RKO (cell line): ENCODE results near the gene CCL5.

Experiments used
- DNase-seq: peaks from one replicate; pipeline ENCODE4 v3.0.0-alpha.2; 2016; ENCODE audit warnings: low spot score

The CCL5 gene

DNA sequence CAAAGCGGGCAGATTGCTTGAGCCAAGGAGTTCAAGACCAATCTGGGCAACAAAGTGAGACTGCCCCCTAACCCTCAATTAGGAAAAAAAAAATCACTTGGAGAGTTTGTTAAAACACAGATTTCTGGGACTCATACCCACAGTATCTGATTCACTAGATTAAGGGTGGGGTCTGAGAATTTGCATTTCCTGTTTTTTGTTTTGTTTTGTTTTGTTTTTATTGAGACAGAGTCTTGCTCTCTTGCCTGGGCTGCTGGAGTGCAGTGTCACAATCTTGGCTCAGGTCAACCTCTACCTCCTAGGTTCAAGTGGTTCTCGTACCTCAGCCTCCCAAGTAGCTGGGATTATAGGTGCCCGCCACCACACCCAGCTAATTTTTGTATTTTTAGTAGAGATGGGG is 12.6 kb downstream of the CCL5 start:
- no peak for DNase-seq

DNA sequence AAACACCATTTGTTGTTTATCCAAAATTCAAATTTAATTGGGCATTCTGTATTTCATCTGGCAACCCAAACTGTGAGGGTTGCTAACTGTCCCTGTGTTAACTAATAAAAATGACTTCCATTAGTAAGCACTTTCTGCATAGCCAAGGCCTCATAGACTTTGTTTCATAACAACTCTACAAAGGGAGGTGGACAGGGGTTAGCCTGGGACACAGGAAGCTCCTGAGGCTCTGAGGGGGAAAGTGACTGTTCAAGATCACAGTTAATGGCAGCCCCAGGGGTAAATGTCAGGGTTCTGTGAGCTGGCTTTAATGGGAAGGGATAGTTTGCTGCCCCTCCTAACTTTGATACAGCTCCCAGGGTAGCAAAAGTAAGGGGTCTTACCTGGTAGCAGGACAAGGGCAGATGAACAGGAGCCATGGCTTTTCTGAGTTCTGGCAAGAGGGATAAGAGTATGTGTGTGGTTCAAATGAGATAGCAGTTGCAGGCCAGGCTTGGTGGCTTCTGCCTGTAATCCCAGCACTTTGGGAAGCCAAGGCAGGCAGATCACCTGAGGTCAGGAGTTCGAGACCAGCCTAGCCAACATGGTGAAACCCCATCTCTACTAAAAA is 13.7 kb downstream of the CCL5 start:
- DNase-seq, result no peak

DNA sequence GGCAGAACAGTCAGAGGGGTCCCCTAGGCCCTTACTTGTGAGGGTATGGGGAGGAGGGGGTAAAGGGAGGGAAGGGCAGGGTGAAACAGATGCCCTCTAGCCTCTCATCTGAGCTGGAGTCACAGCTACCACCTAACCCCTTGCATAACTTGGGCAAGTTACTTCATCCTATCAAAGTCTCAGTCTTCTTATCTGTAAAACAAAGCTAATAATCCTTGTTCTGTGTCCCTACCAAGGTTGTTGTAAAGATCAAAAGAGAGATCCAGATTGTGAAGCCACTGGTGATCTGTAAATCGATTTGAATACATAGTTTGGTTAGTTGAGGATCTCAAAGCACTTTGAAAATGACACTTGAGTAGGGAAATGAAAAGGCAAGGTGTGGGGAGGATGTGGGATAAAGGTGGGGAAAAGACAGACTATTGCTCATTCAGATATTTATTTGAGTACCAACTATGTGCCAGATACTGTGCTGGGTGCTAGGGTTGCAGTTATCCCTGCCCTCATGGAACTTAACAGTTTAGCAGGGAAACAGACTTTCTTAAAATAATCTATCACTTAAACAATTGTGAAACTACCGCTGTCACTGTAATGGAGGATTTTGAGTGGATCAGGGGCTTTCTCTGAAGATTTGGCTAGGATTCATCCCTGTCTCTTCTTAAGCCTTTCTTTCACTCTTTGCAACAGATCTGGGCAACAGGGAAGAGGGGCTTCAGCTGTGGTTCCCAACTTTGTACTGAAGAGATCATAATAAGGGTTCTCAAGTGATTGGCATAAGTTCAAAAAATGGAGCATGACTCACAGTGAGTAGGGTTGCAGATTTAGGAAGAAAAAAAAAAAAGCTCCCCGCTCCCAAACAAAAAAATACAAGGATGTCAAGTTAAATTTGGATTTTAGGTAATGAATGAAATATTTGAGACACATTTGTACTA is 14.5 kb downstream of the CCL5 start:
- peak; percentile 46 for DNase-seq

DNA sequence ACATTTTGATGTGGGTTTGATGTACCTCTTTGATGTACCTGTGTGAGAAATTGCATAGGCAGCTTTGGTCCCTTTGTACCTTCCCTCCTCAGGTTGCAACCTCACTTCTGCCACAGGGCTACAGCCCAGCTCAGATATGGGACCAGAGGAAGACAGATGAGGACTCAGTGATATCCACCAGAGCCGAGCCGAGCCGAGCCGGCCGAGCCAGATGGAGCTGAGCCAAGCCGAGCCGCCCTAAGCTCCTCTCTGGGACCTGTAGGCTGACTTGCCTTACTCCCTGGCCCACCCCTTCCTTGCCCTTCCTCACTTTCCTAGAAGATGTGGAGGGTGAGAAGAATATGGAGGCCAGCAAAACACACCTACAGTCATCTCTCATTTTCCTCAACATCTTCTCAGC is 15.3 kb downstream of the CCL5 start:
- DNase-seq, result no peak

DNA sequence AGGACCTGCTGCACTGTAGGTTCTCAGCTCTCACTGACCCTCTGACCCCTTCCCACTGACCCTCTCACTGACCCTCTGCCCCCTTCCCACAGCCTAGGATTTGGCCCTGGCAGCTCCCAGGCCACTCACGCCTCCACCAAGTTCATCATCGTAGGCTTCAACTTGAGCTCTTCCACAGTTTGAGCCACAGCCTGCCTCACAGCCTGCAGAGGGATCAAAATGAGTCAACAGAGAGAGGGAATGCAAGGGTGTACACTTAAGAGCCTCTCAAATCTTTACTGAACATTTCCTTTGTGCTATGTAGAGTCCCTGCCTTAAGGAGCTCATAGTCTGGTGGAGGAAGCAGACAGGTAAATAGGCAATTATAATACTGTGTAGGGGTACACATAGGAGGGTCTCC is 23.6 kb downstream of the CCL5 start:
- no peak for DNase-seq

DNA sequence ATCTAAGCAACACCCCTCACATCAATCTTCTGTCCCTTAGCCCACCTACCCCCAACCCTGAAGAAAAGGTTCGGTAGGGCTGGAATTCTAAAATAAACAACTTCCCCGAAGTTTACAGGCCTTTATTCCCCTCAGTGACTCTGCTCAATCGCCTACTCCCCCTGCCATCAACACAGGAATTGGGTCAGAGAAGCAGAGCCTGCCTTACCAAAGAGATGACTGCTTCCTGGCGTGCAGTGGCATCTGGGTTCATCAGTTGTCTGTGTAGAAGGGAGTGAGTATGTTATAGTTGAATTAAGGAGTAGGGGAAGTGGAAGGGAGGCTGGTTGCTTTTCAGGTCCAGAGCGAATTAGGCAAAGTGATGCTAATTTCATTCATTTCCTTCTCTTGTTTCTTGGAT is 24.2 kb downstream of the CCL5 start:
- no peak for DNase-seq

DNA sequence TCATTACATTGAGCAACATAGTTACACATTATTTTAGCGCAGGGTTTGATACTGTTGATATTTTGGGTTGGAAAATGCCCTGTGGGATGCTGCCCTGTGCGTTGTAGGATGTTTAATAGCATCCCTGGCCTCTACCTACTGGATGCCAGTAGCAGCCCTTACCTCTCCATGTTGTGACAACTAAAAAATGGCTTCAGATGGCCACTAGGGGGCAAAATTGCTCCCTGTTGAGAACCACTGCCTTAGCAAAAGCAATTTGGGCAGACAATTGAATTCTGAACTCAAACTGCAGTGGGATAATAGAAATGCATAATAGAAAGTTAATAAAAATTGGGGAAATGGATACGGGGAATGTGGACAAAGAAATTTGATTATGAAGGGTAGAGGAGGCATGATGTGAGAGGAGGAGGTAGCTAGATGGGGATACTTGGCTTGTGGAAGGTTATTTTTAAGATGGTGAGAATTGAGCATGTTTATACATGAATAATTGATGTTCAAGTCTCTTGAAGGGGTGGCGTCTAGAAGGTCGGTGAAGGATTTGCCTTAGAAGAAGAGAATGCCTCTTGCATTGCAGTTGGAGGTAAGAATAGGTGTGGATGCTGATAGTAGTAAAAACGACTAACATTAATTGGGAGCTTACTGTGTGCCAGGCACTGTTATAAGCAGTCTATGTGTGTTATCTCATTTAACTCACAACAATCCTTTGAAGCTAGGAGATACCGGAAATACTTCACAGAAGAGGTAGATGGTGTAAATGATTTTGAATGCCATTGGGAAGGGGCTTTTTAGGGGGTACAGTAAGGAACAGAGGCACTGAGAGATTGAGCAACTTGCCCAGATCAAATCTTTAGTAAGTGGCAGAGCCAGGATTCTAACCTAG is 30.5 kb downstream of the CCL5 start:
- peak; percentile 68 for DNase-seq

DNA sequence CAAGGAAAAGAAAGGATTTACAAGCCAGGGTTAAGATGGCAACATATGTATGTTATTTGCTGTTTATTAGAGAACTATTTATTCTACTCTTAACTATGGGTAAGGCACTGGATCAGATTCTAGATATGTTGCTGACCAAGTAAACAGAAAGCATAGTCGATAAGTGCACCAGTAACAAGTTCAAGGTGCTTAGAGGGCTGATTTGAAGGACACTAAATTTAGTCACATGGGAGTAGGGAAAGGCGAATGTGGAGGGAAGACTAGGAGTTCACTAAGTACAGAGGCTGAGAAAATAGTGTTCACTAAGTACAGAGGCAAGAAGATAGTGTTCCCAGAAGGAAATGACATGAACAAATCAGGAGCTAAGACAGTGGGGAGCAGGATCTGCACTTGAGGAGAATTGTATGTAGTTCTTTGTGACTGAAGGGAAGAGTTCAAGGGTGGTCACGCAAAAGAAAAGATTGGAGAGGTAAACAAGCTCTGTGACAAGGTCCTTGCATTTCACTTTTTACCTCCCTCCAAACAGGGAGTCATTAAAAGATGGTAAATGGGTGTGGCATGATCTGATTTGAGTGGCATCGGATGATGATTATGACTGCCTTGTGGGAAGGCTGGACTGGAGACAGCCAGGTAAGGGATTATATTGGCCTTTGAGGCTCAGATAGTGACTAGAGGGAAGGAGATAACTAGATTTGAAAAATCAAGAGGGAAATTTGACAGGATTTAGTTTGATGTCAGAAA is 32.4 kb downstream of the CCL5 start:
- no peak for DNase-seq

DNA sequence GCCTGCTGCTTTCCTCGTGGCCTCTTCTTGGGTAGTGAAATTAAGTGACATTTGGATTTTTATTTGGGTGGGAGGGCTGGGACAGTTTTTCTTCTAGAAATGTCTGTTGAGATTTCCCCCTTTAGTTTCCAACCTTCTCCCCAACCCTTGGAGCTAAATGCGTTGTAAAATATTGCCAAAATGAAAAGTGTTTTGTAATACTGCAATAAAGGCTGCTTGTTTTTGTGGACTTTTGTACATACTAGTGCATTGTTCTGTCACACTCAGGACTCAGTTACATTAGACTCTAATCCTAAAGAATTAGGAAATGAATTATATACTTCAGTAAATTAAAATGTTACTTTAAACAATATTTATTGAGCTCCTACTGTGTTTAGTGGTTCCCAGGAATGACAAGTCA is 33.2 kb downstream of the CCL5 start:
- DNase-seq, result no peak

DNA sequence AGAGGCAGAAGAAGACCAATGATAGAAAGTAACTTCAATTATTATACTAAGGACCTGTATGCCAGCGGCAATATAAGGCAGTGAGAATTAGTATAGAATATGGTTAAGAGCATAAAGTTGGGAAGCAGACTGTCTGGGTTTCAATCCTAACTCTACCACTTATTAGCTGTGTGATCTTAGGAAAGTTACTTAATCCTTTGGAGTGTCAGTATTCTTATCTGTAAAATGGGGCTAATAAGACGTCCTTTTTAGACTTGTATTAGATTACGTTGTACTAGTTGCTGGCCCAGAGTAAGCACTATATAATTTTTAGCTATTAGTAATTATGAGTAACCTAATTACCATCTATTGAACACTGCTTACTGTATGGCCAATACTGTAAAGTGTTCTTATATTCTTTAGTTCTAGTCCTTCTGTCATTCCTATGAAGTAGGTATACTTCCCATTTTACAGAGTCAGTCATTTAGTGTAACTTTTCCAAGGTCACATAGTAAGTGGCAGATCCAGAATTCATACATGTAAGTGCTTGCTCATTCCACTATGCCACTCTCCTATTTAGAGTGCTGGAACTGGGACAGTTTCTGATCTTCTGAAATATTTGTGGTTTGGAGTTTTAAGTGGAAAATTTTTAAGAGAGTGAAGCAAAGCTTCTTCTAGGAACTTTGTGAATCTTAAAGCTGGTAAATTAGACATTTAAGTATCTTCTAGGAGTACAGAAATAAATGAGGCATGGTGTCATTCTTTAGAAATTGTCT is 33.9 kb downstream of the CCL5 start:
- DNase-seq, result no peak

DNA sequence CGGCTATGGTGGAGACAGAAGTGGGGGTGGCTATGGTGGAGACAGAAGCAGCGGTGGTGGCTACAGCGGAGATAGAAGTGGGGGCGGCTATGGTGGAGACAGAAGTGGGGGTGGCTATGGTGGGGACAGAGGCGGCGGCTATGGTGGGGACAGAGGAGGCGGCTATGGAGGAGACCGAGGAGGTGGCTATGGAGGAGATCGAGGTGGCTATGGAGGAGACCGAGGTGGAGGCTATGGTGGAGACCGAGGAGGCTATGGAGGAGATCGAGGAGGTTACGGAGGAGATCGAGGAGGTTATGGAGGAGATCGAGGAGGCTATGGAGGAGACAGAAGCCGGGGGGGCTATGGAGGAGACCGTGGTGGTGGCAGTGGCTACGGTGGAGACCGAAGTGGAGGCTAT is 35.6 kb downstream of the CCL5 start:
- no peak for DNase-seq

DNA sequence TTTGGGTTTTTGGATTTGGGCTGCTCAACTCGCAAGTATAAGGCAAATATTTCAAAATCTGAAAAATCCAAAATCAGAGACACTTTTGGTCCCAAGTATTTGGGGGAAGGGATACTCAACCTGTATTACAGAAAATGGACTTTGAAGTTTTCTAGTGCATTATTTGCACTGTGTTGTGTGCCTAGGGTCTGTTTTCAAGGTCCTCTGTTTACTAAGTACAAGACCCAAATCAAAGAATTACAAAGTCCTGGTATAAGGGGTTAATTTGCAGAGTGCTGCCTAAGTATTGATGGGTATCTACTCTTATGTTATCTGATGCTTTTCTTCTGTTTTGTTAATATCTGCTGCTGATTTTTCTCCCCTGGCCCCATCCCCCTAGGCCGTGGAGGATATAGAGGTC is 36.5 kb downstream of the CCL5 start:
- no peak for DNase-seq

DNA sequence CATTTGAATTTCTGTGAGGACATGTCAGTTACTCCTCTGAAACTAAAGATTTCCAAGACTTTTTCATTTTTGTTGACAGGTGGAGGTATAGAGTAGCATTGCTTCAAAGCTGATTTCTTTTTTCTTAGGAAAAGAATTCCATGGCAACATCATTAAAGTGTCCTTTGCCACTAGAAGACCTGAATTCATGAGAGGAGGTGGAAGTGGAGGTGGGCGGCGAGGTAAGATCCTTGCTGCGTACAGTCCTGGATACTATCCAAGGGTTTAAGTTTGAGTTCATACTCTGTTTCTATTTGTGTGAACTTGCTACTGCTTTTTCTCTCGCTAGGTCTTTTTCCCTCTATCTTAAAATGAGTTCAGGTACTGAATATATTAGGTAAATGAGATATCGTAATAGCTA is 37.9 kb downstream of the CCL5 start:
- DNase-seq, result no peak

DNA sequence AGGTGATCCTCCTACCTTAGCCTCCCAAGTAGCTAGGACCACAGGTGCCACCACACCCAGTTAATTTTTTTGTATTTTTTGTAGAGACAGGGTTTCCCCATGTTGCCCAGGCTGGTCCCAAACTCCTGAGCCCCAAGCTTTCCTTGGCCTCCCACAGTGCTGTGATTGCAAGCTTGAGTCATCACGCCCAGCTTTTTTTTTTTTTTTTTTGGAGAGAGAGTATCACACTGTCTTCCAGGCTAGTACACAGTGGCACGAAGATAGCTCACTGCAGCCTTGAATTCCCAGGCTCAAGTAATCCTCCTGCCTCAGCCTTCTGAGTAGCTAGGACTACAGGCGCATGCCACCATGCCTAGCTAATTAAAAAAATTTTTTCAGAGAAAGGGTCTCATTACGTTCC is 38.7 kb downstream of the CCL5 start:
- peak; percentile 22 for DNase-seq

DNA sequence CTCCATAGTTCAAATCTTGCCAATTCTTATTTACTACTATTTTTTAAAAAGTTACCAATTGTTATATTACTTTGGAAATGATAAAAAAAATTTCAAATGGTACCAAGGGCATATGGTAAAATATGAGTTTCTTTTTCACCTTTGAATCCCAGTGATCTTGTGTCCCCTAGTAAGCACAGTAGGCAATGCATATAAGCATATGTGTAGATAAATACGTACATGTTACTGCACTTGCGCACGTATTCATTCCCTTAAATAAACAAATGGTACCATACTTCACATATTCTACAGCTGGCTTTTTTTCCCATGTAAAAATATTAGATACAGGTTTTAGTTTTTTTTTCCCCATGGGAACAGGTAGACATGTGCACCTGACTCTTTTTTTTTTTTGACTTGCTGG is 39.1 kb downstream of the CCL5 start:
- no peak for DNase-seq

DNA sequence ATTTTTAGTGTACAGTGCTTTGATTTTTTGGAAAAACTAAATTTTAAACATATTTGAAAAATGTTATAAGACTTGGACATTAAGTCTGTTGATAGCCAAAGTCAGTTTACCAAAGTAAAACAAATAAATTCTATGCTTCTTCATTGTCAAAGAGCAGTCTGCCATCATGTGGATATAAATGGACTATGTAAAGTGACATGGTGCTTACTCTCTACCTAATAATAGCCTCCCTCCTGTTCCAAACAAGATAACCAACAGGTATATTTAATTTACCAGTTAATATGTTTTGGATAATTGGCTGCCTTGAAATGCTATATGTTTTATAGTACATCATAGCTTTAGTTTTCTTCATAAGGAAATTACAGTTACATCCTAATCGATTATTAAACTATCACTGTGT is 55.0 kb downstream of the CCL5 start:
- DNase-seq, result no peak
